GM23248 (cell line): ENCODE results near the gene NPAT. TPM values are rescaled to one million over a fixed set of nuclear protein-coding genes. Genes with fewer than 3 reads are reported as not detected.

ENCODE experiments used
- DNase-seq: peaks from one replicate; pipeline ENCODE4 v3.0.0-alpha.2; 2015
- H2AFZ ChIP-seq: fragments of 200-600 bp; sonication (generic); 2 replicates; pipeline ENCODE4 v1.6.1; 2016; ENCODE audit warnings: antibody characterized with exemption
- H3F3A ChIP-seq: fragments of 200-600 bp; sonication (generic); 2 replicates; pipeline ENCODE4 v1.6.1; 2016; ENCODE audit warnings: mild to moderate bottlenecking, antibody characterized with exemption, mixed run types; ENCODE audit not compliant: insufficient read depth
- H3K27ac ChIP-seq: fragments of 200-600 bp; sonication (generic); 2 replicates; pipeline ENCODE4 v1.5.1; 2016; ENCODE audit warnings: mild to moderate bottlenecking
- H3K27me3 ChIP-seq: fragments of 200-600 bp; sonication (generic); replicated peaks from 2 replicates; pipeline ENCODE4 v1.6.1; 2016; ENCODE audit warnings: mild to moderate bottlenecking; ENCODE audit not compliant: insufficient read depth
- H3K36me3 ChIP-seq: fragments of 200-600 bp; sonication (generic); 2 replicates; pipeline ENCODE4 v1.6.1; 2016; ENCODE audit warnings: low read depth, mild to moderate bottlenecking
- H3K4me1 ChIP-seq: fragments of 200-600 bp; sonication (generic); 2 replicates; pipeline ENCODE4 v1.6.1; 2016; ENCODE audit warnings: mild to moderate bottlenecking; ENCODE audit not compliant: insufficient read depth
- H3K4me2 ChIP-seq: fragments of 200-600 bp; sonication (generic); one replicate; pipeline ENCODE4 v1.6.1; 2016; ENCODE audit warnings: mild to moderate bottlenecking; ENCODE audit not compliant: unreplicated experiment
- H3K4me3 ChIP-seq: fragments of 200-600 bp; sonication (generic); 2 replicates; pipeline ENCODE4 v1.5.1; 2016; ENCODE audit warnings: mild to moderate bottlenecking
- H3K79me2 ChIP-seq: fragments of 200-600 bp; sonication (generic); 2 replicates; pipeline ENCODE4 v1.6.1; 2016; ENCODE audit warnings: mild to moderate bottlenecking; ENCODE audit not compliant: insufficient read depth
- H3K9ac ChIP-seq: fragments of 200-600 bp; sonication (generic); 2 replicates; pipeline ENCODE4 v1.6.1; 2016; ENCODE audit warnings: mild to moderate bottlenecking
- H3K9me2 ChIP-seq: fragments of 200-600 bp; sonication (generic); 2 replicates; pipeline ENCODE4 v1.6.1; 2016; ENCODE audit warnings: mixed run types, mild to moderate bottlenecking, moderate library complexity; ENCODE audit not compliant: insufficient read depth
- H3K9me3 ChIP-seq: fragments of 200-600 bp; sonication (generic); one replicate; pipeline ENCODE4 v1.6.1; 2017; ENCODE audit warnings: low read depth
- H4K20me1 ChIP-seq: fragments of 200-600 bp; sonication (generic); 2 replicates; pipeline ENCODE4 v1.6.0; 2016; ENCODE audit not compliant: insufficient read depth
- EZH2 ChIP-seq: fragments of 200-600 bp; sonication (generic); IDR thresholded peaks from 2 replicates; pipeline ENCODE4 v1.6.1; 2018; ENCODE audit warnings: antibody characterized with exemption, mild to moderate bottlenecking; ENCODE audit not compliant: insufficient read depth, poor library complexity, severe bottlenecking
- EZH2phosphoT487 ChIP-seq: fragments of 200-600 bp; sonication (generic); IDR thresholded peaks from 2 replicates; pipeline ENCODE4 v1.6.1; 2018; ENCODE audit warnings: antibody characterized with exemption, moderate library complexity, mild to moderate bottlenecking, low read depth; ENCODE audit not compliant: insufficient read depth
- WGBS, 2 experiments: methylation state at CpG; one replicate each; pipeline ENCODE4 v1.1.6; 2015 to 2017; ENCODE audit warnings: low lambda C conversion rate in 2 of 2, low coverage in 1 of 2; ENCODE audit errors: missing lambda C conversion rate in 2 of 2; 5-methylcytosine and 5-hydroxymethylcytosine counted together
- in situ Hi-C: fragments of 300-500 bp; cut with MboI; formaldehyde crosslinking; loops from 2 replicates; pipeline ENCODE4 v1.15.0; 2020
- polyA plus RNA-seq: library from polyadenylated mRNA; unstranded; fragments of >200 nt; fragmentation: Nextera tagmentation; extraction: Ambion mirVana; gene quantifications from 2 replicates; pipeline ENCODE4 v1.2.1, GENCODE V29; 2016
- total RNA-seq: library from RNA; depleted of rRNA; stranded (reverse); fragments of >200 nt; shearing (Covaris generic); gene quantifications from 2 replicates; pipeline ENCODE4 v1.2.3, GENCODE V29; 2014

NPAT gene
- total and polyA plus RNA-seq, 2 experiments from 2014 or later: 8.5 to 9.6 TPM

DNA sequence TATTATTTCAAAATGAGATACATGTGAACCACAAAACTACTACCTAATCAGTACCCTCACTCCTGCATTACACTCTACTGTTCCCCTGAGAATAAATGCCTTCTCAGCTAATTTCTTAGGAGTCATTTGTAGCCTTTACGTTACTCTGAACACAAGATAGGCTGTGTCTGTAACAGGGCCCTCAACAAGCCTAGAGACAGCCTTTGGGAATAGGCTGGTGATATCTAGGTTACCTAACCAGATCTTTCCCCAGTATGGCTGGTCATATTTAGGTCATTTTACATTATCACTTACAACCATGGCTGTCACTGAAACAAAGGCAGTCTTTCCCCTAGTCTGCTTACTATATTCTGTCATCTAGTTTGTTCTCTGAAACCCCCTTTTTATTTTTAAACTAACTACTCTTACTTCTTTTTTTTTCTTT, 14.6 kb upstream of the NPAT start:
- peaks cover 6% of the 10 kb centered on the region; the same call in 1 of the 2 replicates for H3K4me1 ChIP-seq
- H3K9me3 ChIP-seq: no peaks in the 10 kb centered on the region
- no peak overlapping the region for H3K4me3 ChIP-seq
- WGBS, 2 experiments: 93 to 100% methylated on average over 1 of the region's 1 CpG
- no peak for TF ChIP-seq EZH2phosphoT487
- no peak for TF ChIP-seq EZH2
- no peak overlapping the region for H3K27ac ChIP-seq
- H3K9me2 ChIP-seq: no peaks in the 10 kb centered on the region
- no peak overlapping the region for H3K9ac ChIP-seq
- H4K20me1 ChIP-seq: no peaks in the 10 kb centered on the region
- no peak for DNase-seq
- in situ Hi-C loops: no loop called here
- no peaks in the 10 kb centered on the region for H3K27me3 ChIP-seq
- H3K4me2 ChIP-seq: no peak overlapping the region
- no peak overlapping the region for H2AFZ ChIP-seq
- H3F3A ChIP-seq: no peaks in the 10 kb centered on the region
- H3K79me2 ChIP-seq: no peaks in the 10 kb centered on the region; the same call in 1 of the 2 replicates
- H3K36me3 ChIP-seq: peaks cover 35% of the 10 kb centered on the region

DNA sequence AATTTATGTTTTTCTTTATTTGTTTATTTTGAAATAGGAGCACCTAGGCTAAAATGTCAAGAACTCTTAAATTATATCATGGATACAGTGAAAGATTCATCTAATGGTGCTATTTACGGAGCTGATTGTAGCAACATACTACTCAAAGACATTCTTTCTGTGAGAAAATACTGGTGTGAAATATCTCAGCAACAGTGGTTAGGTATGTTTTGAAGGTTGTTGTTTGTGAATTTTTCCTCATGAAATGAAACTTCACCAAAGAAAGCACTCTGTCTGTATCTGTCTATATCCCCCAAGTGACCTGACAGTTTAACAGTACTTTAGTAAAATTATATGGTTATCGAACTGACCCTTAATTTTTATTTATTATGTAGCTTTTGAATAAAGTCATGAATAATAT, 13.2 kb upstream of the NPAT start:
- DNase-seq: no peak
- Histone ChIP-seq H3K79me2 (peaks cover 7% of the 10 kb centered on the region), H3K4me1 (peaks cover 6% of the 10 kb centered on the region; the same call in 1 of the 2 replicates), H2AFZ (no peak overlapping the region), H3K9ac (no peak overlapping the region), H4K20me1 (no peaks in the 10 kb centered on the region), H3K4me2 (no peak overlapping the region), H3K9me3 (no peaks in the 10 kb centered on the region), H3K9me2 (no peaks in the 10 kb centered on the region), H3K27ac (no peak overlapping the region), H3K27me3 (no peaks in the 10 kb centered on the region), H3K4me3 (no peak overlapping the region), H3K36me3 (peaks cover 43% of the 10 kb centered on the region), H3F3A (no peaks in the 10 kb centered on the region)
- in situ Hi-C loops: no loop called here
- TF ChIP-seq EZH2 (no peak), EZH2phosphoT487 (no peak)
- 97 to 100% methylated on average over 2 of the region's 2 CpGs for WGBS, 2 experiments

DNA sequence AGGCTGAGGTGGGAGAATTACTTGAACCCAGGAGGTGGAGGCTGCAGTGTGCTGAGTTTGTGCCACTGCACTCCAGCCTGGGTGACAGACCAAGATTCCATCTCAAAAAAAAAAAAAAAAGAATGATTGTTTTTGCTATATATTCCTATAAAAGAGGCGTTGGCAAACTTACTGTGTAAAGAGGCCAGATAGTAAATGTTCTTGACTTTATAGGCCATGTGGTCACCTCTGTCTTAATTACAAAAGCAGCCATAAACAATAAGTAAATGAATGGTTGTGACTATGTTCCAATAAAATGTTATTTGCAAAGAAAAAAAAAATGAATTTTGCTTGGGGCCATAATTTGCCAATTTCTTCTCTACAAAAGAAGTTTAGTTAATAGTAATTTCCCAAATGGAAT, 12.8 kb upstream of the NPAT start:
- Histone ChIP-seq H3K79me2 (peaks cover 7% of the 10 kb centered on the region), H3K9me3 (no peaks in the 10 kb centered on the region), H3K27me3 (no peaks in the 10 kb centered on the region), H3K9ac (no peak overlapping the region), H3K4me2 (no peak overlapping the region), H4K20me1 (no peaks in the 10 kb centered on the region), H3K27ac (no peak overlapping the region), H3K4me1 (peaks cover 6% of the 10 kb centered on the region; the same call in 1 of the 2 replicates), H3K4me3 (no peak overlapping the region), H2AFZ (no peak overlapping the region), H3F3A (no peaks in the 10 kb centered on the region), H3K9me2 (no peaks in the 10 kb centered on the region), H3K36me3 (peaks cover 43% of the 10 kb centered on the region)
- WGBS, 2 experiments: 75 to 76% methylated on average over 1 of the region's 1 CpG
- no peak for TF ChIP-seq EZH2phosphoT487
- in situ Hi-C loops: no loop called here
- DNase-seq: no peak

DNA sequence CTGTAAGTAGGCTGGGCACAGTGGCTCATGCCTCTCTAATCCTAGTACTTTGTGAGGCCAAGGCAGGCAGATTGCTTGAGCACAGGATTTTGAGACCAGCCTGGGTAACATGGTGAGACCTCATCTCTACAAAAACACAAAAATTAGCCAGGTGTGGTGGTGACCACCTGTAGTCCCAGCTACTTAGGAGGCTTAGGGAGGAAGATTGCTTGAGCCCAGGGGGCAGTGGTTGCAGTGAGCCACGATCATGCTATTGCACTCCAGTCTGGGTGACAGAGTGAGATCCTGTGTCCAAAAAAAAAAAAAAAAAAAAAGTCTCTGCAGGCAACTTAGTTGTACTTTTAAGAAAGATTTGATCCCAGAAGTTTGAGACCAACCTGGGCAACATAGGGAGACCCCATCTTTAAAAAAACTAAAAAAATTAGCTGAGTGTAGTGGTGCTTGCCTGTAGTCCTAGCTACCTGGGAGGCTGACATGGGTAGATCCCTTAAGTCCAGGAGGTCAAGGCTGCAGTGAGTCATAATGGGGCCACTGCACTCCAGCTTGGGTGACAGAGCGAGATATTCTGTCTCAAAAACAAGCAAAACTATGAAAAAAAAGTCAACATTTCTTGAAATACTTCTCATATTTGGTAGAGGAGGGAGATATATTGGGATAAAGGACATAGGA, 11.0 kb upstream of the NPAT start:
- H3K4me2 ChIP-seq: no peak overlapping the region
- no peaks in the 10 kb centered on the region for H3K9me2 ChIP-seq
- no peak overlapping the region for H3K9ac ChIP-seq
- H3K27me3 ChIP-seq: no peaks in the 10 kb centered on the region
- no peak overlapping the region for H3K4me3 ChIP-seq
- 97 to 100% methylated on average over 2 of the region's 2 CpGs for WGBS, 2 experiments
- H2AFZ ChIP-seq: no peak overlapping the region
- no peak overlapping the region for H3K27ac ChIP-seq
- no peaks in the 10 kb centered on the region for H3K9me3 ChIP-seq
- H3K4me1 ChIP-seq: peaks cover 6% of the 10 kb centered on the region; the same call in 1 of the 2 replicates
- peaks cover 39% of the 10 kb centered on the region for H3K36me3 ChIP-seq
- TF ChIP-seq EZH2phosphoT487 (no peak), EZH2 (no peak)
- H4K20me1 ChIP-seq: no peaks in the 10 kb centered on the region
- H3K79me2 ChIP-seq: peaks cover 14% of the 10 kb centered on the region
- in situ Hi-C loops: no loop called here
- H3F3A ChIP-seq: no peaks in the 10 kb centered on the region
- no peak for DNase-seq

DNA sequence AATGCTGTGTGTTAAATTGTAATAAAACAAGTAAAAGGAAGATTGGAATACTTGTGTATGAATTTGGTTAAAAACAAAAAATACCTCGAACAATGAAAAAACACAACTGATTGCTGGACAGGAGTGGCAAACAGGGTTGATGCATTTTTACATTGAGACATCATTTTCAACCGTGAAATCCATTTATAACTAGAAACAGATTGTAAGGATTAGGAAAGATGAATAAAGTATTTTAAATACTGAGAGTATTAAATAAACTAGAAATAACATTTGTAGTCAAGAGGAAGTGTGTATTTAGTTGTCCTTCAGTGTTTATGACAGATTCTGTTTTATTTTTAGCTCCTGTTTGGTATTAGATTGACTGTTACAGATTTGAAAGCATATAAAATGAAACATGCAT, 5.8 kb upstream of the NPAT start:
- H3K4me3 ChIP-seq: no peak overlapping the region
- H3K79me2 ChIP-seq: peaks cover 65% of the 10 kb centered on the region
- H3K4me1 ChIP-seq: peaks cover 17% of the 10 kb centered on the region
- H3K4me2 ChIP-seq: no peak overlapping the region
- no peak overlapping the region for H2AFZ ChIP-seq
- no peak for DNase-seq
- no peaks in the 10 kb centered on the region for H3K27me3 ChIP-seq
- H3K36me3 ChIP-seq: peaks cover 36% of the 10 kb centered on the region
- H3K9me2 ChIP-seq: no peaks in the 10 kb centered on the region
- in situ Hi-C loops: no loop called here
- H4K20me1 ChIP-seq: no peaks in the 10 kb centered on the region
- 51 to 56% methylated on average over 2 of the region's 2 CpGs for WGBS, 2 experiments
- H3F3A ChIP-seq: peaks cover 18% of the 10 kb centered on the region
- TF ChIP-seq EZH2 (no peak), EZH2phosphoT487 (no peak)
- 0 out of 2 replicates have a peak overlapping the region, but pooled peaks have one; percentile 5 for H3K9ac ChIP-seq
- H3K27ac ChIP-seq: no peak overlapping the region
- no peaks in the 10 kb centered on the region for H3K9me3 ChIP-seq
